HEK293 (cell line): Measurements from ENCODE around the gene CACNA2D4.

Experiments used
- CTCF ChIP-seq: fragments of 450-650 bp; formaldehyde crosslinking; IDR thresholded peaks from 2 replicates; pipeline ENCODE4 v1.5.1; 2016; ENCODE audit warnings: missing biosample characterization, missing genetic modification characterization
- TCF7L2 ChIP-seq: IDR thresholded peaks from 2 replicates; pipeline ENCODE4 v1.6.1; 2011; ENCODE audit warnings: low read depth, mild to moderate bottlenecking, inconsistent platforms, low read length, moderate library complexity, borderline replicate concordance
- YY1 ChIP-seq: fragments of 450-650 bp; formaldehyde crosslinking; IDR thresholded peaks from 2 replicates; pipeline ENCODE4 v1.5.1; 2018; ENCODE audit warnings: missing biosample characterization, missing genetic modification characterization
- ZNF2 ChIP-seq: fragments of 450-650 bp; formaldehyde crosslinking; IDR thresholded peaks from 2 replicates; pipeline ENCODE4 v1.5.1; 2016; ENCODE audit warnings: missing biosample characterization, missing genetic modification characterization
- ZNF558 ChIP-seq: fragments of 450-650 bp; formaldehyde crosslinking; IDR thresholded peaks from 2 replicates; pipeline ENCODE4 v1.5.1; 2016; ENCODE audit warnings: missing biosample characterization, missing genetic modification characterization
- ZNF561 ChIP-seq: fragments of 450-650 bp; IDR thresholded peaks from 2 replicates; pipeline ENCODE4 v1.5.1; 2018; ENCODE audit warnings: missing biosample characterization, missing genetic modification characterization, borderline replicate concordance
- ZNF677 ChIP-seq: fragments of 450-650 bp; IDR thresholded peaks from 2 replicates; pipeline ENCODE4 v1.5.0; 2018; ENCODE audit warnings: missing biosample characterization, mild to moderate bottlenecking, missing genetic modification characterization, moderate library complexity

GRCh38 chr12:1795221-1795784 is 123.1 kb downstream of the CACNA2D4 start:
- TF ChIP-seq ZNF558 (tag by site-specific recombination), result no peak
- TF ChIP-seq ZNF561 (tag by site-specific recombination), result no peak
- no peak for TF ChIP-seq TCF7L2
- TF ChIP-seq CTCF (tag by site-specific recombination), result no peak
- no peak for TF ChIP-seq YY1 (tag by site-specific recombination)
- no peak for TF ChIP-seq ZNF2 (tag by site-specific recombination)
- no peak for TF ChIP-seq ZNF677
